ENCODE results near the gene C6orf163.

C6orf163 gene

GRCh38 chr6:87408721-87409155, 64.1 kb downstream of the C6orf163 start:
- no peaks in the 10 kb centered on the region for H4K20me1 ChIP-seq (ENCODE audit: insufficient read depth)
- no peak for TF ChIP-seq CTCF (conservative IDR thresholded peaks at IDR 0.05; ENCODE audit: low read depth, low read length)
- H3K79me2 ChIP-seq (ENCODE audit: insufficient read depth, low read depth), result no peaks in the 10 kb centered on the region
- peak overlapping the region; percentile 80 for H3K27ac ChIP-seq
- no peak overlapping the region for H3K4me3 ChIP-seq (IDR thresholded peaks at IDR 0.05; ENCODE audit: insufficient read depth, low read depth, low read length)
- H3K36me3 ChIP-seq (ENCODE audit: insufficient read depth), result no peaks in the 10 kb centered on the region
- H3K27me3 ChIP-seq (ENCODE audit: insufficient read depth, low read depth), result no peaks in the 10 kb centered on the region
- H3K9ac ChIP-seq, result no peak overlapping the region; the same call in 1 of the 2 replicates
- peaks cover 8% of the 10 kb centered on the region for H3K4me1 ChIP-seq (ENCODE audit: low read depth, poor library complexity, severe bottlenecking)
- H3K4me2 ChIP-seq, result peak overlapping the region; percentile 47
- peak overlapping the region; percentile 91 for H2AFZ ChIP-seq (ENCODE audit: low read depth)

Measured in KMS-11 (cell line).